K562 (cell line): ENCODE measurements around the gene FAM53C. TPM values are rescaled to one million over a fixed set of nuclear protein-coding genes. Genes with fewer than 3 reads are reported as not detected.

Source experiments
- ATAC-seq: fragments of 200-7000 bp; cut with Tn5 transposase; 3 replicates; pipeline ENCODE4 v1.9.1; 2020; ENCODE audit warnings: moderate library complexity
- BruUV-seq: library from RNA; stranded (reverse); fragments of 400-500 nt; replicated peaks from 2 replicates; lab custom pipeline; 2021; lab: Mats Ljungman, UMichigan
- CTCF ChIA-PET: fragments of 300-600 bp; formaldehyde crosslinking; extraction: SDS; loops from one replicate; lab custom pipeline; 2021; ENCODE audit warnings: low intra/inter-chr PET ratio; lab: Yijun Ruan, JAX
- POLR2A ChIA-PET: fragments of 300-600, 350-650 bp; sonication (Branson Sonifier 250); formaldehyde crosslinking; extraction: SDS; loops from one replicate; lab custom pipeline; 2021; ENCODE audit warnings: antibody characterized with exemption, inconsistent platforms; lab: Yijun Ruan, JAX
- DNase-seq, 4 experiments: peaks; one replicate each; pipeline versions ENCODE4 v3.0.0 to v3.0.0-alpha.2; 2011 to 2018; ENCODE audit warnings: low spot score in 3 of 4, mixed read lengths in 3 of 4; ENCODE audit errors: extremely low read depth in 1 of 4
- FAIRE-seq: peaks from 2 replicates; lab custom pipeline; 2011; peaks lifted over from hg19 to GRCh38; lab: Jason Lieb, UNC
- H2AFZ ChIP-seq: 2 replicates; pipeline ENCODE4 v1.6.0; 2011; ENCODE audit warnings: low read depth, low read length, control low read depth, inconsistent platforms
- H3K27ac ChIP-seq: fragments of 200-600 bp; 3 replicates; pipeline ENCODE4 v1.8.0; 2011; ENCODE audit warnings: low read depth, mild to moderate bottlenecking, control low read depth, inconsistent platforms, low read length, moderate library complexity, mixed read lengths; ENCODE audit errors: extremely low read depth
- H3K27me3 ChIP-seq, 2 experiments: fragments of 300-600 bp in 1 of 2; 2 replicates in 1 of 2; 3 replicates in 1 of 2; pipeline versions ENCODE4 v1.6.0 to v1.8.0; 2011; ENCODE audit warnings: inconsistent platforms in 2 of 2, low read length in 2 of 2, mild to moderate bottlenecking in 1 of 2, mixed read lengths in 1 of 2, moderate library complexity in 1 of 2; ENCODE audit not compliant: control insufficient read depth in 2 of 2, insufficient read depth in 2 of 2
- H3K36me3 ChIP-seq: fragments of 300-600 bp; 3 replicates; pipeline ENCODE4 v1.8.0; 2011; ENCODE audit warnings: mild to moderate bottlenecking, low read length, inconsistent platforms; ENCODE audit not compliant: control insufficient read depth, insufficient read depth
- H3K4me1 ChIP-seq, 2 experiments: fragments of 200-600 bp in 1 of 2; replicated peaks in 1 of 2; 2 replicates in 1 of 2; 3 replicates in 1 of 2; pipeline versions ENCODE4 v1.5.1 to v1.8.0; 2011; ENCODE audit warnings: inconsistent platforms in 2 of 2, low read length in 2 of 2, mild to moderate bottlenecking in 1 of 2, mixed read lengths in 1 of 2, moderate library complexity in 1 of 2; ENCODE audit not compliant: control insufficient read depth in 2 of 2, insufficient read depth in 2 of 2
- H3K4me2 ChIP-seq: 2 replicates; pipeline ENCODE4 v1.6.1; 2011; ENCODE audit warnings: low read length, control low read depth, inconsistent platforms, mixed read lengths; ENCODE audit not compliant: insufficient read depth
- H3K4me3 ChIP-seq: fragments of 200-600 bp; sonication (generic), shearing (Covaris generic); 2 replicates; pipeline ENCODE4 v1.5.1; 2016; ENCODE audit warnings: control low read depth, inconsistent platforms
- H3K79me2 ChIP-seq: fragments of 200-600 bp; 3 replicates; pipeline ENCODE4 v1.8.0; 2011; ENCODE audit warnings: low read length, inconsistent platforms; ENCODE audit not compliant: control insufficient read depth, insufficient read depth
- H3K9ac ChIP-seq, 2 experiments: 2 replicates each; pipeline versions ENCODE4 v1.6.0 to v1.6.1; 2011; ENCODE audit warnings: low read depth in 2 of 2, low read length in 2 of 2, control low read depth in 1 of 2, inconsistent platforms in 1 of 2, mild to moderate bottlenecking in 1 of 2, mixed read lengths in 1 of 2; ENCODE audit not compliant: insufficient read depth in 1 of 2
- H3K9me1 ChIP-seq: one replicate; pipeline ENCODE4 v1.6.0; 2011; ENCODE audit warnings: inconsistent platforms, mild to moderate bottlenecking, low read length, moderate library complexity; ENCODE audit not compliant: control insufficient read depth, insufficient read depth
- H3K9me3 ChIP-seq: replicated peaks from 2 replicates; pipeline ENCODE4 v1.5.1; 2011; ENCODE audit warnings: low read depth, low read length, inconsistent platforms; ENCODE audit not compliant: control insufficient read depth, insufficient read depth
- H4K20me1 ChIP-seq: replicated peaks from 2 replicates; pipeline ENCODE4 v1.6.1; 2011; ENCODE audit warnings: low read length, inconsistent platforms, mixed read lengths; ENCODE audit not compliant: control insufficient read depth, insufficient read depth
- ARID1B ChIP-seq: fragments of 450-650 bp; IDR thresholded peaks from 2 replicates; pipeline ENCODE4 v1.6.1; 2016; ENCODE audit warnings: antibody characterized with exemption, mild to moderate bottlenecking, inconsistent platforms
- CBFA2T3 ChIP-seq: fragments of 450-650 bp; IDR thresholded peaks from 2 replicates; pipeline ENCODE4 v1.6.1; 2017
- EGR1 ChIP-seq: fragments of 450-650 bp; conservative IDR thresholded peaks from 2 replicates; pipeline ENCODE4 v1.6.1; 2017; ENCODE audit warnings: mild to moderate bottlenecking
- HDAC1 ChIP-seq, 2 experiments: fragments of 450-650 bp; IDR thresholded peaks; 2 replicates each; pipeline ENCODE4 v1.6.1; 2016 to 2017; ENCODE audit warnings: inconsistent platforms in 1 of 2, mild to moderate bottlenecking in 1 of 2, moderate library complexity in 1 of 2
- HSF4 ChIP-seq: fragments of 250-450 bp; sonication (Bioruptor Pico); IDR thresholded peaks from 2 replicates; pipeline ENCODE4 v2.1.2; 2022; ENCODE audit warnings: mild to moderate bottlenecking, moderate library complexity, borderline replicate concordance
- KDM1A ChIP-seq, 2 experiments: fragments of 450-650 bp; IDR thresholded peaks; 2 replicates each; pipeline ENCODE4 v1.6.1; 2016; ENCODE audit warnings: mild to moderate bottlenecking in 2 of 2
- MEIS2 ChIP-seq: fragments of 450-650 bp; IDR thresholded peaks from 2 replicates; pipeline ENCODE4 v1.6.1; 2014; ENCODE audit warnings: mild to moderate bottlenecking; ENCODE audit not compliant: partially characterized antibody
- PKNOX1 ChIP-seq: fragments of 450-650 bp; IDR thresholded peaks from 2 replicates; pipeline ENCODE4 v1.6.1; 2016
- SPI1 ChIP-seq: IDR thresholded peaks from 2 replicates; pipeline ENCODE4 v1.6.1; 2011; ENCODE audit warnings: low read depth, low read length, control low read depth, borderline replicate concordance
- YBX1 ChIP-seq: fragments of 450-650 bp; IDR thresholded peaks from 2 replicates; pipeline ENCODE4 v1.7.1; 2016; ENCODE audit warnings: mild to moderate bottlenecking
- ZNF511 ChIP-seq: sonication (generic); formaldehyde crosslinking; IDR thresholded peaks from 2 replicates; pipeline ENCODE4 v1.8.0; 2022; ENCODE audit warnings: mild to moderate bottlenecking, missing genetic modification reagents
- ZNF584 ChIP-seq: fragments of 200-800 bp; sonication (Bioruptor generic); IDR thresholded peaks from 2 replicates; pipeline ENCODE4 v1.6.1; 2016; ENCODE audit warnings: low read depth, mild to moderate bottlenecking, missing genetic modification characterization, missing compliant biosample characterization
- ZNF740 ChIP-seq, 3 experiments: fragments of 200-800 bp in 1 of 3; sonication (Bioruptor generic) in 1 of 3; sonication (generic) in 1 of 3; formaldehyde crosslinking in 1 of 3; IDR thresholded peaks; 2 replicates each; pipeline versions ENCODE4 v1.6.1 to v1.8.0; 2016 to 2022; ENCODE audit warnings: mild to moderate bottlenecking in 2 of 3, missing compliant biosample characterization in 2 of 3, missing genetic modification characterization in 2 of 3, missing genetic modification reagents in 1 of 3
- WGBS: fragments of 100-300 bp; shearing (Covaris generic); methylation state at CpG from one replicate; pipeline ENCODE4 v1.1.6; 2016; ENCODE audit warnings: low coverage, mixed read lengths; ENCODE audit not compliant: insufficient coverage; ENCODE audit errors: missing lambda C conversion rate; 5-methylcytosine and 5-hydroxymethylcytosine counted together
- in situ Hi-C: fragments of 300-500 bp; cut with MboI; formaldehyde crosslinking; loops from 4 replicates; pipeline ENCODE4 v1.15.0; 2018; ENCODE audit warnings: inconsistent platforms, mixed read lengths
- intact Hi-C: fragments of 100-400 bp; cut with micrococcal nuclease; formaldehyde crosslinking; loops from 2 replicates; pipeline ENCODE4 v1.14.2; 2022
- polyA plus RNA-seq, 8 experiments: library from polyadenylated mRNA; depleted of rRNA in 4 of 8; stranded (reverse) in 5 of 8; unstranded in 3 of 8; fragments of >200 nt; fragmentation: Nextera tagmentation in 2 of 8; fragmentation: Illumina TruSeq in 1 of 8; extraction: Ambion mirVana in 2 of 8; extraction: Trizol in 1 of 8; gene quantifications; 2 replicates each; pipeline versions ENCODE4 v1.2.1 to v1.2.3, GENCODE V29; 2011 to 2014; ENCODE audit warnings: inconsistent platforms in 1 of 8, missing spikeins in 1 of 8
- total RNA-seq, 7 experiments: library from RNA; depleted of rRNA in 6 of 7; stranded (reverse); fragments of >200 nt in 6 of 7; fragmentation: Illumina TruSeq in 2 of 7; extraction: Trizol in 2 of 7; gene quantifications; 2 replicates each; pipeline versions ENCODE4 v1.2.1 to v1.2.3, GENCODE V29; 2011 to 2021; ENCODE audit warnings: low replicate concordance in 1 of 7

Gene FAM53C
- total and polyA plus RNA-seq, 9 of the 15 experiments (the other 6 are each of a cell fraction or from before 2014, with no cell fraction given): 9.7 to 38.5 (median 25.2) TPM

GRCh38 chr5:138366632-138367382 is 28.7 kb downstream of the FAM53C start (continued):
- no peak for TF ChIP-seq ZNF511 (CRISPR knock-in tag)
- TF ChIP-seq YBX1: no peak
- TF ChIP-seq HSF4 (CRISPR knock-in tag): no peak

- intact Hi-C loops (no loop called here), in situ Hi-C loops (no loop called here)
- Histone ChIP-seq H3K9me3 (no peaks in the 10 kb centered on the region), H3K27me3 (no peaks in the 10 kb centered on the region), H3K36me3 (peaks cover 23% of the 10 kb centered on the region; the same call in 1 of the 3 replicates), H4K20me1 (peaks cover 7% of the 10 kb centered on the region), H3K9me1 (no peaks in the 10 kb centered on the region), H3K27ac (peak overlapping the region; percentile 29; the same call in 1 of the 3 replicates), H3K9ac (no peak overlapping the region), H3K4me1 (peaks cover 0 to 16% of the 10 kb centered on the region in 2 experiments), H2AFZ (no peak overlapping the region), H3K79me2 (peaks cover 82% of the 10 kb centered on the region), H3K4me3 (no peak overlapping the region), H3K4me2 (no peak overlapping the region)
- FAIRE-seq (peak; percentile 44), DNase-seq (peak in 1 of 4 experiments; percentile 27), ATAC-seq (peak; percentile 67)
- no TSS peak for BruUV-seq
- ChIA-PET POLR2A (interaction anchor here (0.7 to 2.7 kb wide), 3 partner anchors 11 to 19 kb away, joined by 3 to 22 read pairs (median 5); partner anchors contain the start of gene KDM3B), CTCF (no interaction called here)
- WGBS: 25% methylated on average over 5 of the region's 5 CpGs
- TF ChIP-seq PKNOX1 (0 out of 2 replicates have a peak, but pooled peaks have one; percentile 5), SPI1 (peak; percentile 26; the same call in 1 of the 2 replicates), EGR1 (peak; percentile 31; the same call in 1 of the 2 replicates), HDAC1 (IDR thresholded peaks at IDR 0.05) (no peak), ZNF740 (CRISPR knock-in tag; IDR thresholded peaks at IDR 0.05) (peak; percentile 59; the same call in 1 of the 2 replicates), ZNF740 (tag; IDR thresholded peaks at IDR 0.05) (no peak), ARID1B (peak; percentile 11; the same call in 1 of the 2 replicates), CBFA2T3 (peak; percentile 33; the same call in 1 of the 2 replicates), KDM1A (IDR thresholded peaks at IDR 0.05) (no peak), ZNF584 (CRISPR knock-in tag) (no peak), MEIS2 (peak; percentile 7)
These were observed 31.2 kb downstream of the FAM53C start for GRCh38 chr5:138369261-138369660.
